K562 (cell line): ENCODE data around the gene GPR153. TPM values are rescaled to one million over a fixed set of nuclear protein-coding genes. Genes with fewer than 3 reads are reported as not detected.

ENCODE experiments used
- CREB3L1 ChIP-seq: fragments of 450-650 bp; IDR thresholded peaks from 2 replicates; pipeline ENCODE4 v1.6.1; 2014; ENCODE audit warnings: low read depth, mild to moderate bottlenecking, moderate library complexity, borderline replicate concordance
- MEIS2 ChIP-seq: fragments of 450-650 bp; IDR thresholded peaks from 2 replicates; pipeline ENCODE4 v1.6.1; 2014; ENCODE audit warnings: mild to moderate bottlenecking; ENCODE audit not compliant: partially characterized antibody
- SIX5 ChIP-seq, 2 experiments: IDR thresholded peaks; 2 replicates each; pipeline ENCODE4 v1.6.1; 2011; ENCODE audit warnings: low read length in 2 of 2, borderline replicate concordance in 1 of 2, low read depth in 1 of 2, mild to moderate bottlenecking in 1 of 2, moderate library complexity in 1 of 2; ENCODE audit not compliant: insufficient read depth in 1 of 2
- ZNF696 ChIP-seq: fragments of 250-450 bp; sonication (Bioruptor Pico); conservative IDR thresholded peaks from 2 replicates; pipeline ENCODE4 v1.4.0; 2020; ENCODE audit warnings: mild to moderate bottlenecking, moderate library complexity
- ZNF75A ChIP-seq: fragments of 450-650 bp; formaldehyde crosslinking; IDR thresholded peaks from 2 replicates; pipeline ENCODE4 v1.4.0; 2020; ENCODE audit warnings: mild to moderate bottlenecking
- polyA plus RNA-seq, 8 experiments: library from polyadenylated mRNA; depleted of rRNA in 4 of 8; stranded (reverse) in 5 of 8; unstranded in 3 of 8; fragments of >200 nt; fragmentation: Nextera tagmentation in 2 of 8; fragmentation: Illumina TruSeq in 1 of 8; extraction: Ambion mirVana in 2 of 8; extraction: Trizol in 1 of 8; gene quantifications; 2 replicates each; pipeline versions ENCODE4 v1.2.1 to v1.2.3, GENCODE V29; 2011 to 2014; ENCODE audit warnings: inconsistent platforms in 1 of 8, missing spikeins in 1 of 8
- total RNA-seq, 7 experiments: library from RNA; depleted of rRNA in 6 of 7; stranded (reverse); fragments of >200 nt in 6 of 7; fragmentation: Illumina TruSeq in 2 of 7; extraction: Trizol in 2 of 7; gene quantifications; 2 replicates each; pipeline versions ENCODE4 v1.2.1 to v1.2.3, GENCODE V29; 2011 to 2021; ENCODE audit warnings: low replicate concordance in 1 of 7
- TF ChIP-seq, protein P1 (sequence below): fragments of 250-450 bp; sonication (Bioruptor Pico); IDR thresholded peaks from 2 replicates; pipeline ENCODE4 v1.4.0; 2020

GPR153 gene
- total and polyA plus RNA-seq, 9 of the 15 experiments (the other 6 are each of a cell fraction or from before 2014, with no cell fraction given) = 0.01 to 1.5 (median 0.51) TPM

DNA sequence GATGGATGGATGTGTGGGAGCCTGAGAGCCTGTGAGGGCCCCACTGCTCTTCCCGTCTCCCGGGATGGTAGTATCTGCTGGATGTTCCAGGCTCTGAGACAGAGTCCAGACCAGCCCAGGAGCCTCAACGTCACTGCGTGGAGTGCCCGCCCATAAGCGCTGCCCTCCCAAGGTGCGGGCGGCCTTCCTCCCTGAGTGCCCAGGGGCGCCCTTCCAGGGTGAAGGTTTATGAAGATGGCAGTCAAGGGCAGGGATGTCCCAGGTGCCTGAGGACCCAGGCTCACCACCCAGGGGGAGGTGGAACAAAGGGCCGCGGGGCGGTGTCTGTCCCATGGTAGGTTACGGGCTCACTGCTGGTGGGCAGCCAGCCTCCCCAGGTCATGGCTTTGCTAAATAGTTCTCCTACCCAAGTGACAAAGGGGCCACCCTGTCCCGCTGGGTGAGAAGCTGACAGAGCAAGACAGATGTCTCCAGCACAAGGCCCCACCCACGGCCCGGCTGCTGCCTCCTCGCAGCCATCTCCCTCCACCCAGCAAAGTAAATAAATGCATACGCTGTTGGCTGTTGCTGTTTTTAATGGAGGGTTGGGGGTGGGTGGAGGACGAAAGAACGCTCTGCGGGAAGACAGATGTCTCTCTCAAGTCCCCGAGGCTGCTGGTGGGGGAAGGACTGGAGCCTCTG lies 9.0 kb upstream of the GPR153 start (continued):
- TF ChIP-seq CREB3L1 (no peak), ZNF696 (no peak), SIX5 (IDR thresholded peaks at IDR 0.05; ENCODE audit: borderline replicate concordance in 1 of 2, insufficient read depth in 1 of 2, low read depth in 1 of 2, low read length in 2 of 2) (no peak), ZNF75A (CRISPR knock-in tag) (no peak), MEIS2 (peak; percentile 89)
- TF ChIP-seq, protein P1, sequence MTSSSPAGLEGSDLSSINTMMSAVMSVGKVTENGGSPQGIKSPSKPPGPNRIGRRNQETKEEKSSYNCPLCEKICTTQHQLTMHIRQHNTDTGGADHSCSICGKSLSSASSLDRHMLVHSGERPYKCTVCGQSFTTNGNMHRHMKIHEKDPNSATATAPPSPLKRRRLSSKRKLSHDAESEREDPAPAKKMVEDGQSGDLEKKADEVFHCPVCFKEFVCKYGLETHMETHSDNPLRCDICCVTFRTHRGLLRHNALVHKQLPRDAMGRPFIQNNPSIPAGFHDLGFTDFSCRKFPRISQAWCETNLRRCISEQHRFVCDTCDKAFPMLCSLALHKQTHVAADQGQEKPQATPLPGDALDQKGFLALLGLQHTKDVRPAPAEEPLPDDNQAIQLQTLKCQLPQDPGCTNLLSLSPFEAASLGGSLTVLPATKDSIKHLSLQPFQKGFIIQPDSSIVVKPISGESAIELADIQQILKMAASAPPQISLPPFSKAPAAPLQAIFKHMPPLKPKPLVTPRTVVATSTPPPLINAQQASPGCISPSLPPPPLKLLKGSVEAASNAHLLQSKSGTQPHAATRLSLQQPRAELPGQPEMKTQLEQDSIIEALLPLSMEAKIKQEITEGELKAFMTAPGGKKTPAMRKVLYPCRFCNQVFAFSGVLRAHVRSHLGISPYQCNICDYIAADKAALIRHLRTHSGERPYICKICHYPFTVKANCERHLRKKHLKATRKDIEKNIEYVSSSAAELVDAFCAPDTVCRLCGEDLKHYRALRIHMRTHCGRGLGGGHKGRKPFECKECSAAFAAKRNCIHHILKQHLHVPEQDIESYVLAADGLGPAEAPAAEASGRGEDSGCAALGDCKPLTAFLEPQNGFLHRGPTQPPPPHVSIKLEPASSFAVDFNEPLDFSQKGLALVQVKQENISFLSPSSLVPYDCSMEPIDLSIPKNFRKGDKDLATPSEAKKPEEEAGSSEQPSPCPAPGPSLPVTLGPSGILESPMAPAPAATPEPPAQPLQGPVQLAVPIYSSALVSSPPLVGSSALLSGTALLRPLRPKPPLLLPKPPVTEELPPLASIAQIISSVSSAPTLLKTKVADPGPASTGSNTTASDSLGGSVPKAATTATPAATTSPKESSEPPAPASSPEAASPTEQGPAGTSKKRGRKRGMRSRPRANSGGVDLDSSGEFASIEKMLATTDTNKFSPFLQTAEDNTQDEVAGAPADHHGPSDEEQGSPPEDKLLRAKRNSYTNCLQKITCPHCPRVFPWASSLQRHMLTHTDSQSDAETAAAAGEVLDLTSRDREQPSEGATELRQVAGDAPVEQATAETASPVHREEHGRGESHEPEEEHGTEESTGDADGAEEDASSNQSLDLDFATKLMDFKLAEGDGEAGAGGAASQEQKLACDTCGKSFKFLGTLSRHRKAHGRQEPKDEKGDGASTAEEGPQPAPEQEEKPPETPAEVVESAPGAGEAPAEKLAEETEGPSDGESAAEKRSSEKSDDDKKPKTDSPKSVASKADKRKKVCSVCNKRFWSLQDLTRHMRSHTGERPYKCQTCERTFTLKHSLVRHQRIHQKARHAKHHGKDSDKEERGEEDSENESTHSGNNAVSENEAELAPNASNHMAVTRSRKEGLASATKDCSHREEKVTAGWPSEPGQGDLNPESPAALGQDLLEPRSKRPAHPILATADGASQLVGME (CRISPR knock-in tag) = no peak
